DMS53 treated with DMSO at 0.1 percent for 48 hours (cell line): ENCODE data around the gene ARHGAP24.
A peak's percentile ranks its signal among the peaks of the same experiment; 100 is the strongest.

Source experiments
- DNase-seq: peaks from one replicate; lab custom pipeline; 2025; ENCODE audit not compliant: unreplicated experiment; lab: John Stamatoyannopoulos, UW

ARHGAP24 gene

DNA sequence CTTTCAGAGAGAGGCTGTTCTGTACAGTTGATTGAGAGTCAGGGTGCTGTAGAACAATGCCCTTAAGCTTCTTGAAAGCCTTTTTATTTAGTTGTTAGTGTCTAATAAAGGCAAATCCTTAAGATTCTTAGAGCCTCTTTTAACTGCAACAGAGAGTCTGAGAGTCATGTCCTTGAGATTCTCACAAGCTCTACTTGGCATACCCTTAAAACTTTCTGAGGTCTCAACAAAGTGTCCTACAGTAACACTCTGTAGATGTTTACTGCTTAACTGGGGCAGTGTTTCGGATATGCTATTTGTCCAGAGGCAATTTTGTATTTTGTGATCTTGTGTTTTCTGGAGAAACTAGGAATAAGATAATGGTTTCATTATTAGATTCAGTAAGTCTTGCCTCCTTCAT lies 209.7 kb downstream of the ARHGAP24 start:
- no peak for DNase-seq

DNA sequence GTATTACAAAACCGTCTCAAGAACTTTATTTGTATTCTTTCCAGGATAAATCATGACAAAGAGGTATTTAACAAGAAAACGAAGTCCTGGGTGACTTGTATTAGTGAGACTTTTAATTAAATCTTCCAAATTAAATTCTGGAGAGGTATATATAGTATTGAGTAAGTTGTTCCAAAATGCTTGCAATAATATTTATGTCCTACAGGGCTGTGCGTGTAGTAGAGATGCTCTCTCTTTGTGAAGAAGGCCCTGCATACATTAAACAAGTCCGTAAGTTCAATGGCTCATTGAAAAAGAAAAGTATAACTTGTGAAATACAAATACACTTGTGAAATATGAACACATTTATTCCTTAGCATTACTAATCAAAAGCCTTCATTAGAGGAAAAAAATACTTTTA lies 211.4 kb downstream of the ARHGAP24 start:
- DNase-seq, result no peak

DNA sequence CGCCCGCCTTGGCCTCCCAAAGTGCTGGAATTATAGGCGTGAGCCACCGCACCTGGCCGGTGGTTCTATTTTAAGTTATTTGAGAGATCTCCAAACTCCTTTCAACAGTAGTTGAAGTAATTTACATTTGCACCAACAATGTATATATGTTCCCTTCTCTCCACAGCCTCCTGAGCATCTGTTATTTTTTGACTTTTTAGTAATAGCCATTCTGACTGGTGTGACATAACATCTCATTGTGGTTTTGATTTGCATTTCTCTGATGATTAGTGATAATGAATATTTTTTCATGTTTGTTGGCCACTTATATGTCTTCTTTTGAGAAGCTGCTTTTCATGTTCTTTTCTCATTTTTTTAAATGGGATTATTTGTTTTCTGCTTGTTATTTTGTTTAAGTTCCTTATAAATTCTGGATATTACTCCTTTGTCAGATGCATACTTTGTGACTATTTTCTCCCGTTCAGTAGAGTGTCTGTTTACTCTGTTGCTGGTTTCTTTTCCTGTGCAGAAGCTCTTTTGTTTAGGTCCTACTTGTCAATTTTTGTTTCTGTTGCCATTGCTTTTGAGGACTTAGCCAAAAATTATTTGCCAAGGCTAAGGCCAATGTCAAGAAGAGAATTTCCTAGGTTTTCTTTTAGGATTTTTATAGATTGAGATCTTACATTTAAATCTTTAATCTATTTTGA lies 213.2 kb downstream of the ARHGAP24 start:
- DNase-seq, result no peak

DNA sequence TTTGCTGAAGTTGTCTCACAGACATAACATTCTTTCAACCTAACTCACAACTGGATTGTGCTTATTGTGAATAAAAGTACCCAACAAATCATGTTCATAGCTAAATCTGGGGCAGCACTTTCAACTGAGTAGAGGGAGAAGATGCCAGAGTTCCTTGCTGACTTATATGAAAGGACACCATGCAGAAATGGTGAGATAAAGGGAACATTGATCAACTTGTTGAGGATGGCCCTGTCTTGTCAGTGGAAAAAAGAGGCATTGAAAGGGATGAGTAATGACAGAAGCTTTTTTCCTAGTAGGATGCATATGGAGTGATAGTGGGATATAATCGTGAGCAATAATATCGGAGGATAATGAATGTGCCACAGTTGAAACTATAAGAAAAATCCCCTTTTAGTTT lies 221.7 kb downstream of the ARHGAP24 start:
- DNase-seq, result no peak

DNA sequence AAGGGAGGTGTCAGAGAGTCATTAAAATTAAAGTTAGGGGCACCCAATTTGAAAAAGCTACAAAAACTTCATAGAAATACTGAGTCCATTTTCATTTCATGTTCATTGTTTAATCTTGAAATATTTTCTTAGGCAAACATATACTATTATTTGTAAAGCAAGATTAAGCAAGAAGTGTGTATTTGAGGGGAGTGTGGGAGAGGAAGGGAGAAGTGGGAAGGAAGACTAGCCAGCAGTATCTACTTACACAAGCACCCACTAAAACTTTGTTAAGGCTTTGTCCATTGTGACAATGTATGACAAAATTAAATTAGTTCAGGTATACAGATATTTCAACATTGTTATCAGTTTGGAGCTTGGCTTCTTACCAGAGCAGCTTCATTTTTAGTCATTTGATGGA lies 222.9 kb downstream of the ARHGAP24 start:
- DNase-seq, result no peak

DNA sequence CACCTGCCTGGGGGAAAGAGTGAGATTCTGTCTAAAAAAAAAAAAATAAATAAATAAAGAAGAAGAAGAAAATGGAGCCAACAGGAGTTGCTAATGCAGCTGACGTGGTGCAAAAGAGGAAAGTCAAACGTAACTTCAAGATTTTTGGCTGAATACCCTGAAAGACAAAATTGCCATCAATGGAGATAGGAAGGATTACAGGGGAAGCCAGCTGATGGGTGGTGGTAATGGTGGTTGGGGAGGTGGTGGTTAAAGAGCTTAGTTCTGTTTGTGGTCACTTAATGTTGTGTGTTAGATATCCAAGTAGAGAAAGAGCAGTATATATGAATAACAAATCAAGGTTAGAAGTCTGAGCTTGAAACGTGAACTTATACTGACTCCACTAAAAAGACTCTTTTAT lies 225.4 kb downstream of the ARHGAP24 start:
- no peak for DNase-seq

DNA sequence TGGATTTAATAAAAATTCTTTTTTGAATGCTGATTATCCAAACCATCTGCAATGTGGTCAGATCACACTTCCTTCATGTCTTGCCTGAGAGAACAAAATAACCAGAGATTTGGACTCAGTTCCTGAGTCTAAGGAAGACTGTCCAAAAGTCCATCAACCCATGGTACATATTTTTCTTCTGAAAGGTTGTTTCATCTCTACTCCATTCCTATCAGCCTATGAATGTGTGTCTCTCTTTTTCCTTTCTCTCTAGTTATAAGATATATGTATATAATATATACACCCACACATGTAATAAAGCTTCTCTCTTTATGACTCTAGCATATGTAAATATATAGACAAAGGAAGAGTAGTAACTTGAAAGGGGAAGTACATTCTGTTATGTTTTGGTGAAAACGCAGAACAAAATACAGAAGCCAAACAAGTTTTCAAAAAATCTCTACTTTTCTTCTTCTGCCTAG lies 226.9 kb downstream of the ARHGAP24 start:
- DNase-seq, result no peak

DNA sequence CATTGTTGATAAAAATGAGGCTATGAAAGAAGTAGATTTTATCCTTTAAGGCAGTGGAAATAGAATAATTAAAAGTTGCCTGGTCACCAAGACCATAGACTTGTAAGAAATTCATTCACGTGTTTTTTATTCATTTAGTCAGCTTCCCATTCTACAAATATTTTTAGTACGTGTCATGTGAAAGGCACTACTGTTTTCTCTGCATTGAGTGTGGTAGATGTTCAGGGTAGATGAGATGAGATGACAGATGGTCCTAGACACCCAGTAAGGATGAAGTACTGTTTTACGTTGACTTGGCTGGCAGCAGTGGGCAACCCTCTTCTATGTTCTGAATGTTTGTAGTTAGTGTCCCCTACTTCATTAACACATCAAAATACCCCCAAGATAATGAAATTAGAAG lies 228.1 kb downstream of the ARHGAP24 start:
- no peak for DNase-seq

DNA sequence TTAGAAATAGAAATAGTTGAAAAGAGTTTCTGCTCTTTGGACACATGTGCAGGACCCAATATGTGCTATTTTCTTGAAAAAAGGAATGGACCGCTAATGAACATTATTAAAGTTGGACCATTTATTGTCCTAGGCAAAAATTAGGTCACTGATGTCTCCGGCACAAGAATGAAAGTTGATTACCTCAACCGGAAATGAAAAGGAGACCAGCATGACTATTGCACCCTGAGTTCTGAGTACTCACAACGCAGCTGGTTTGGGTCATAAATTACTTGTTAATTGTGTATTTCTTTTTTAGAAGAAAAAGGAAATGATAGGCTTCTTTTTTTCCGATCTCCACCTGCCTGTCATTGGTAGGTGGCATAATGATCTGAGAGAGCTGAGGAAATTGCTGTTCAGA lies 232.7 kb downstream of the ARHGAP24 start:
- no peak for DNase-seq

DNA sequence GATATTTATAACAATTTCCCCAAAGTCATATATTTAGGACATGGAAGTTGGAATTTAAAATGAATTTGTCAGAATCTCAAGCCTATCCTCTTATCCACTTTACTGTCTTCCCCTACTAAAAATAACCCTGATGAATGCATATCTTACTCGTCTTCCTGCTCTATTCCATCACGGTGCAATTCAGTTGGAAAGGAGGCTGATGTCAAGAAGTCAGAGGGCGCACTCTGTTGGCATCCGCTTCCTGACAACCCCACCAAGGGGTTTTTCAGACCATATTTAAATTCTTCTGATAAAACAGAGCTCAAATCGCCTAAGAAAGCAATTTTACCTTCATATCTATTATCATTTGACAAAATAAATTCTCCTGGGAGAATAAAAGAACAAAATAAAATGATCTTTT lies 233.5 kb downstream of the ARHGAP24 start:
- DNase-seq, result no peak

DNA sequence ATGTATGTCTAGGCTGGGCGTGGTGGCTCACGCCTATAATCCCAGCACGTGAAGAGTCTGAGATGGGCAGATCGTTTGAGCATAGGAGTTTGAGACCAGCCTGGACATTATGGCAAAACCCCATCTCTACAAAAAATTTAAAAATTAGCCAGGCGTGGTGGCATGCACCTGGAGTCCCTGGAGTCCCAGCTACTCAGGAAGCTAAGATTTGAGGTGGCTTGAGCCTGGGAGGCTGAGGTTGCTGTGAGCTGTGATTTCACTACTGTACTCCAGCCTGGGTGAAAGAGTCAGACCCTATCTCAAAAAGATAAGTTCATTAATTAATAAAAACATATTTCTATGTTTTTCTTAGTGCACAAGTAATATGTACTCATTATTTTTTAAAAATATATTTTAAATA lies 238.1 kb downstream of the ARHGAP24 start:
- DNase-seq, result no peak

DNA sequence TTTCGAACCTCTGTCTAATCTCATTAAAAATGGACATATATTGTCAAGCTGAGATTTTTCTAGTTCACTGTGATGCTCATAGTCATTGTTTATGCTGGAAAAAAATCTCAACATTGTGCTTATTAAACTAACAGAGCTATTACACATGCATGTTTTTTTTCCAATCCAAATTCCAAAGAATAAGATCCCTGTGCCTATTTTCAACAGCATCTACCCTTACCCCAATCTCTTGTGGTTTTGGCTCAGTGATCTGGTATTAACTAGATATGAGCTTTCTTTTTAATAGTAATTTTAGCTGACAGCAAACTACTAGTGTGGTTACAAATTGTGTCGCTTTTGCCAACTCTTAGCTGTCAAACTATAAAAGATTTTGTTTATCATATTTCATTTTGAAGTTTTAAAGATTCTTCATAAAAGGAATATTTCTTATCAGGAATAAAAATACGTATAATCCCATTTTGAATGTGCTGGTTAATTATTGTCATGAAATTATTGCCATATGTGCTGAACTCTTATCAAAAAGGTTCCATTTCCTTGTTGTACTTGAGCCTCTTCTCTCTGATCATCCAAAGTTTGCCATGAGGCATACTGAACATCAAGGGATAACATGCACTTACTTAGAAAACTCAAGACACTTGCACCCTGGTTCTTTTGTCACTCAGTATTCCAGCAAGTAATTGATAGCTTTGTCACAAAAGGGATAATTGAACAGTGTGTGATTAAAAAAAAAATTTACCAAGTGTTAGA lies 241.2 kb downstream of the ARHGAP24 start:
- no peak for DNase-seq

DNA sequence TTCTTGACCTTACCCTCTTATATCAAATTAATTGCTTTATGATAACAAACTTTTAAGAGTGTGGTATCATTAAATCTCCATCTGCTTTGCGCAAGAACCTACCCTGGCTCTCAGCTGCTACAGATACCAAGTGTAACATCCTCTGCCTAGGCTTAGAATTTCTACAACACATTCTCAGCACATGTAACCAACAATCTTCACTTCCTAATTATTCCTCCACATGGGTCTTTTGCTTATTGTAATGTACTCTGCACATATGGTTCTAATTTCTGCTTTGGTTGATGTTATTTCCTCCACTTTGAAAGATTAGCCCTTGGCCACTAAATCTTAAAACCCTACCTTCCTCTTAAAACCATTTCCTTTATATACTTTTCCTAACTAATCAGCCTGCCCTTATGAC lies 242.4 kb downstream of the ARHGAP24 start:
- no peak for DNase-seq

DNA sequence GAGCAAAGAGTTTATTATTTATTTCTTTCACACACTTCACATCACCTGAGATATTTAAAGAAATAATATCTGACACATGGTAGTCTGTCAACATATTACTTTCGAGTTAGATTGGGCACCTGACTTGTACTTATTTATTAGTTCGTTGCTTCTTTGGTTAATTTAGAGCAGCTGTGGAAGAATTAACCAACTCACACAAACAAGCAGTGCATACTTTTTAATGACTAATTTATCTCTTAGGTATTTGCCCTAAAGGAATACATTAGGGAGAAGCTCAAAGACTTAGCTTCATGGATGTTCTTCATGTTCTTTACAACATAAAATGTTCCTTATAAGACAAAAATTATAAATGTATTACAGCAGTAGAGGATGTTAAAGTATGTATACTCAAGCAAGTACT lies 242.9 kb downstream of the ARHGAP24 start:
- no peak for DNase-seq

DNA sequence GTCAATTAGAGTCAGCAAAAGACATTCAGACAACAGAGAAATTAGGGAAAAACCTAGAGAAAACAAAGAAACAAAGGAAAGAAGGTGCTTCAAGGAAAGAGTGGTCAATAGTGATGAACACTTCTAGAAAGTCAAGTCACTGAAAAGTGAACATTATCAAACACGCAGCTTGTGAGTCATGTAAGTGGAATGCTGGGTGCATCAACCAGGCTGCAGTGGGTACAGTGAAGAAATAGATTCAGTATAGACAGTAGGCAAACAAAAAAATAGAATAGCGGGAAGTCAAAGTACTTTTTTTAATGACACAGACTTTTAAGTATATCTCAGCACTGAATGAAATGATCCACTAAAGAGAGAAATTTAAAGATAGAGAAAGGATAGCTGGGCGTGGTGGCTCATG lies 245.8 kb downstream of the ARHGAP24 start:
- no peak for DNase-seq

DNA sequence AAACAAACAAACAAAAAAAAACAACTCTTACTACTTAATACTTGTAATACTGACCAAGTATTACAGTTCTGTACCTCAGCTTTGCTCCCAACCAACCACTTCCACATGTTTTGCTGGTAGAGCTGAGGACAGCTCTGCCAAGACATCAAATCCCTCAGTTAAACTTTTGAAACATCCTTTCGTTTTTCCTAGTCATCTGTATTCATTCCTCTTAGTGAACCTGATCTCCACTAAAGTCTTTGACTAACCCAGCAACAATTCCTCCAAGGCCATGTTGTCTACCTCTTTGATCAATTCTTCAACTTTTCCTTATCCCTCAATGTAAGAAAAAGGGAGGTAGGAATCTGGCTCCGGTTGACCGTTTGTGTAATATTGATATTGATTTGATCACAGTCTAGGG lies 247.5 kb downstream of the ARHGAP24 start:
- no peak for DNase-seq

DNA sequence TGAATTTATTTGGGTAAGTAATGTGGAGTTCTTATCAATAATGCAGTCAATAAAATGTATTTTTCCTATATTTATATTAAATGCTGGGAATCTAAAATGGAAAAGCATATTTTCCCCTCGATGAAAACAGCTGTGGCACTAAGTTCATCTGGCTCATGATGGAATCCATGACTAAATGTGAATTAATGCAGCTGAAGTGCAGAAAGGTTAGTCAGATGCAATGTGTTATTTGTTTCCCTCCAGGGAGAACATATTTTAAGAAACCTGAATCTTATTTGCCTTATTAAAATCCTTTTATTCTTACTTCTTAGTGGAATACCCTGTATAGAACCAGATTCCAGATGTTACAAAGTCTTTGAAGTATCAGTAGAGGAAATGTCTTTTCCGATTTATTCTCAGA lies 247.9 kb downstream of the ARHGAP24 start:
- no peak for DNase-seq

DNA sequence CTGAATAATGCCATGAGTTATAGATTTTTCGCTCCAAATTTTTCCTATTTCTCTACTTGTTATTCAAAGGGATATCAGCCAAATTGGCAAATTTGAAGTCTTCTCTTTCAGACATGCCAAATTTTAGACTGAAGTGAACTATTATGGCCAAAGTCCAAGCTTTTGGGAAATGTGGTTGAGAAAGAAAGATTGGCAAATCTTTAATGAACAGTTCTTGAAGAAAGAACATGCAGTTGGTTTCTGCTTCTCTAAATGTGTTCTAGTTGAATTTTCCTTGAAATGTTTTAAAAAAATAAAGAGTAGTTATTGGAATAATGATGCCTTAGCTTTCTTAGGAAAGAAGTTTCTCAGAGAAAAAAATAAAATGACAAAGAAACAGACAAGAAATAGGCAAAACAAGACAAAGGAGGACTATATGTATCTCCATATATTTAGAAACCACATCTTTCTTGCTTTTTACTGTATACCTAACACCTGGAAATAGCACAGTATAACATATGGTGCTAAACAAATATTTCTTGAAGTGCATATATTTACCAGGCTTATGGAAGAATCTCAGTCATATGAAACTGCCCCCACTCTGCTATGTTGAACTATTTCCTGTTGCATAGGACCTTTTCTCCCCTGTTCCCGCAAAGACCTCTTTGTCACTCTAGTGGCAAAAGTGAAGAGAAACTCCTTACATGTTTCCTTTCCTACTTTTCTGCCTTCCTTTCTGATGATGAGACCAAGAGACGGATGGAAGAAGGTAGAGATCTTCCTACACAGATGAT lies 250.0 kb downstream of the ARHGAP24 start:
- DNase-seq, result peak; percentile 6

DNA sequence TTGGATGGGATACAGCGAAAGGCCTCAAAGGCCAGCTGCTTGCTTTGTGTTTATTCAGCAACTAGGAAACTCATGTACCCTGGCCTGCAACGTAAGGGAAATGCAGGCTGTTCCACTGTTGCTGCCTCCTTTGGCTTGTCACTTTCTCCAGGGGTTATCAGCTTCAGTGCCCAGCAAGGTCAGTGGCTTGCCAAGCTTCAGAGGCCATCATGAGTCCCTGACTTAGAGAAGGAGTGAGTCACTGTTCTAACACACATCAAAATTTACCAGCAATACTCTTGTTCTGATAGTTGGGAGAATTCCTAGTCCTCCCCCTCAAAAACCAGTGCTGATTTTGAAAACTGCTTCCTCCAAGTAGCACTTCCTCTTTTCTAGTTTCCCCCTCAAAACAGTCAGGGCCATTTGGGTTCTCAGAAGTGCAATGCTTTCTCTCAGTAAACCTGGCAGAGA lies 250.8 kb downstream of the ARHGAP24 start:
- DNase-seq, result no peak

DNA sequence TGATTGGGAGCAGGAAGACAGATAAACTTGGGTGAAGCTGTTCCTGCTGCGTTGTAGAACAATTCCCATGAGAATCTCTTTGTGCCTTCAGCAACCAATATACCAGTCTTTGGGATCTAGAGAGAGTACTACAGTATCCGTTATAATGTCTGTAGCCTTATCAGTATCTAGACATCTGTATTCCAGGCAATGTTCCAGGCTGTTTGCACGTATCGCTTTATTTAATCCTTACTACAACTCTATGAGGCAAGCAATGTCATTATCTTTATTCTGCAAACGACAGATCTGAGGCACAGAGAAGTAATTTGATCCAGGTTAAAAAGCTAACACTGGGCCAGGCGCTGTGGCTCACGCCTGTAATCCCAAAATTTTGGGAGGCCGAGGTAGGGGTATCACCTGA lies 251.6 kb downstream of the ARHGAP24 start:
- DNase-seq, result no peak

DNA sequence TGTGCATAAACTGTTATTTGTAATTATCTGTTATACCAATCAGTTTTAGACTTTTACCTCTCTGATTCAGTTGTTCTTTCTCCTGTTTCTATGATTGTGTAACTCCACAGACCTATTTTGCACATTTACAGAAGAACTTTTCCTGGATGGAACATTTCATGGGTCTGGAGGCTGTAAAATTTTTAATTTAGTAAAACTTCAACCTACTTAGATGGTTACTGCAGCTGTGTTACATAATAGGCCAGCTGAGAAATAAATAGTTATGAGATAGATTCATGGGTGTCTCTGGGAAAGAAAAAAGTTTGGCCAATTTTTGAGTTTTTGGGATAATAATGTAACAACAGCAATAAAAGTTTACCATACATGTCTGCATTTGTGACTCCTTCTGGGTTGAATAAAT lies 253.5 kb downstream of the ARHGAP24 start:
- no peak for DNase-seq

DNA sequence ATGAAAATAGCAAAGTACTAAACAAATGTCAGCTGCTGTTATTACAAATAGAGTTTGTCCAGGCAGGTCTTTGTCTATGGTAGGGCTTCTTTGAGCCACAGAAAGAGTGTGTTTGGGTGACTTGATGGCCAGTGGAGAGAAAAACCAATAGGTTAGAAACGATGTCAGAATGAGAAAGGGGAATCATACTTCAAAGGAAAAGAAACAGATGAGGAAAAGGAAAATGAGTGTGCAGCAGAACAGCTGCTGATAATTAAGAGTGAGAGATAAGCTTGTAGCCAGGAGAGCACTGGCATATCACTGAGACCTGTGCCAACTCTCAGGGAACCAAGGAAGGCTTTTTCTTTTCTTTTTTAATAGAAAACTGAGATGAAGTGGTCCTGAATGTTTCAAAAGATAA lies 257.2 kb downstream of the ARHGAP24 start:
- no peak for DNase-seq
